H9 (cell line): ENCODE measurements around the gene EDC3. TPM values are rescaled to one million over a fixed set of nuclear protein-coding genes. Genes with fewer than 3 reads are reported as not detected.

ENCODE experiments used
- DNase-seq: peaks from one replicate; pipeline ENCODE4 v3.0.0-alpha.2; 2017
- H2AFZ ChIP-seq: one replicate; pipeline ENCODE4 v1.6.1; 2013; ENCODE audit warnings: mild to moderate bottlenecking, low read length, control low read depth, moderate library complexity
- H2AK5ac ChIP-seq: 2 replicates; pipeline ENCODE4 v1.6.1; 2013; ENCODE audit warnings: low read length, control low read depth, mixed read lengths; ENCODE audit not compliant: insufficient read length
- H2BK120ac ChIP-seq: one replicate; pipeline ENCODE4 v1.6.1; 2013; ENCODE audit warnings: low read depth, mild to moderate bottlenecking, low read length, control low read depth, inconsistent platforms; ENCODE audit not compliant: poor library complexity, severe bottlenecking
- H2BK12ac ChIP-seq: 2 replicates; pipeline ENCODE4 v1.6.1; 2013; ENCODE audit warnings: low read length, control low read depth, mixed read lengths, low read depth; ENCODE audit not compliant: insufficient read length
- H2BK15ac ChIP-seq: 2 replicates; pipeline ENCODE4 v1.6.1; 2013; ENCODE audit warnings: low read depth, low read length, control low read depth
- H2BK20ac ChIP-seq: one replicate; pipeline ENCODE4 v1.6.1; 2013; ENCODE audit warnings: low read depth, mild to moderate bottlenecking, low read length, control low read depth, inconsistent platforms; ENCODE audit not compliant: poor library complexity, severe bottlenecking
- H2BK5ac ChIP-seq: 2 replicates; pipeline ENCODE4 v1.6.1; 2013; ENCODE audit warnings: low read length, control low read depth, mixed read lengths; ENCODE audit not compliant: insufficient read length
- H3K14ac ChIP-seq: 2 replicates; pipeline ENCODE4 v1.6.1; 2013; ENCODE audit warnings: low read length, control low read depth; ENCODE audit not compliant: insufficient read depth
- H3K18ac ChIP-seq: 2 replicates; pipeline ENCODE4 v1.6.1; 2013; ENCODE audit warnings: low read depth, mild to moderate bottlenecking, mixed read lengths, low read length, control low read depth; ENCODE audit not compliant: insufficient read length
- H3K23ac ChIP-seq: 2 replicates; pipeline ENCODE4 v1.6.1; 2013; ENCODE audit warnings: low read length, control low read depth, mixed read lengths, low read depth; ENCODE audit not compliant: insufficient read length
- H3K23me2 ChIP-seq: 2 replicates; pipeline ENCODE4 v1.6.1; 2013; ENCODE audit warnings: low read depth, mild to moderate bottlenecking, mixed read lengths, low read length, control low read depth; ENCODE audit not compliant: insufficient read length, poor library complexity, severe bottlenecking
- H3K27ac ChIP-seq: 2 replicates; pipeline ENCODE4 v1.5.1; 2013; ENCODE audit warnings: low read length, control low read depth, mixed read lengths, low read depth; ENCODE audit not compliant: insufficient read length
- H3K27me3 ChIP-seq: 2 replicates; pipeline ENCODE4 v1.6.1; 2013; ENCODE audit warnings: low read length, control low read depth, inconsistent platforms; ENCODE audit not compliant: insufficient read depth
- H3K4ac ChIP-seq: 2 replicates; pipeline ENCODE4 v1.6.1; 2013; ENCODE audit warnings: low read depth, mild to moderate bottlenecking, control low read depth, inconsistent platforms, low read length, moderate library complexity
- H3K4me1 ChIP-seq: 2 replicates; pipeline ENCODE4 v1.6.1; 2013; ENCODE audit warnings: low read length, control low read depth, inconsistent platforms; ENCODE audit not compliant: insufficient read depth
- H3K4me2 ChIP-seq: 2 replicates; pipeline ENCODE4 v1.6.1; 2013; ENCODE audit warnings: low read length, control low read depth, mixed read lengths; ENCODE audit not compliant: insufficient read length, insufficient read depth
- H3K56ac ChIP-seq: 2 replicates; pipeline ENCODE4 v1.6.1; 2013; ENCODE audit warnings: low read depth, mild to moderate bottlenecking, mixed read lengths, low read length, control low read depth; ENCODE audit not compliant: insufficient read length
- H3K79me1 ChIP-seq: 2 replicates; pipeline ENCODE4 v1.6.1; 2013; ENCODE audit warnings: low read depth, mild to moderate bottlenecking, moderate library complexity, low read length, control low read depth, inconsistent platforms; ENCODE audit not compliant: insufficient read depth, poor library complexity, severe bottlenecking
- H3K79me2 ChIP-seq: 2 replicates; pipeline ENCODE4 v1.6.1; 2013; ENCODE audit warnings: low read length, control low read depth, inconsistent platforms; ENCODE audit not compliant: insufficient read depth
- H3K9ac ChIP-seq: 2 replicates; pipeline ENCODE4 v1.6.1; 2013; ENCODE audit warnings: low read length, control low read depth, mixed read lengths; ENCODE audit not compliant: insufficient read length; ENCODE audit errors: extremely low read depth
- H3K9me3 ChIP-seq: one replicate; pipeline ENCODE4 v1.6.1; 2013; ENCODE audit warnings: low read depth, low read length, inconsistent platforms; ENCODE audit not compliant: control insufficient read depth
- H3T11ph ChIP-seq: one replicate; pipeline ENCODE4 v1.6.1; 2013; ENCODE audit warnings: mild to moderate bottlenecking, low read length, control low read depth, inconsistent platforms
- H4K20me1 ChIP-seq: one replicate; pipeline ENCODE4 v1.6.1; 2013; ENCODE audit not compliant: control insufficient read depth, insufficient read length, insufficient read depth
- H4K5ac ChIP-seq: 2 replicates; pipeline ENCODE4 v1.6.1; 2013; ENCODE audit warnings: low read depth, mild to moderate bottlenecking, mixed read lengths, low read length, control low read depth; ENCODE audit not compliant: insufficient read length
- H4K8ac ChIP-seq: replicated peaks from 2 replicates; pipeline ENCODE4 v1.6.1; 2013; ENCODE audit warnings: low read length, control low read depth, mixed read lengths, low read depth; ENCODE audit not compliant: insufficient read length
- H4K91ac ChIP-seq: 2 replicates; pipeline ENCODE4 v1.6.1; 2013; ENCODE audit warnings: low read depth, mild to moderate bottlenecking, moderate library complexity, mixed read lengths, low read length, control low read depth; ENCODE audit not compliant: insufficient read length
- H3K27ac Mint-ChIP-seq, 3 experiments: 2 replicates in 2 of 3; 3 replicates in 1 of 3; pipeline ENCODE4 v1.8.0; 2020 to 2021; ENCODE audit warnings: mixed read lengths in 3 of 3, mild to moderate bottlenecking in 1 of 3, moderate library complexity in 1 of 3
- H3K27me3 Mint-ChIP-seq: 2 replicates; pipeline ENCODE4 v1.8.0; 2021; ENCODE audit warnings: low read depth, mild to moderate bottlenecking, moderate library complexity, mixed read lengths
- H3K36me3 Mint-ChIP-seq, 3 experiments: 2 replicates in 2 of 3; 3 replicates in 1 of 3; pipeline ENCODE4 v1.8.0; 2020 to 2021; ENCODE audit warnings: low read depth in 3 of 3, mixed read lengths in 3 of 3; ENCODE audit not compliant: insufficient read depth in 1 of 3
- H3K4me1 Mint-ChIP-seq, 2 experiments: 2 replicates each; pipeline ENCODE4 v1.8.0; 2020; ENCODE audit warnings: mixed read lengths in 2 of 2
- H3K4me3 Mint-ChIP-seq, 2 experiments: 2 replicates in 1 of 2; 3 replicates in 1 of 2; pipeline ENCODE4 v1.8.0; 2020 to 2021; ENCODE audit warnings: mild to moderate bottlenecking in 2 of 2, mixed read lengths in 2 of 2, moderate library complexity in 1 of 2
- H3K9me3 Mint-ChIP-seq, 2 experiments: 2 replicates in 1 of 2; 3 replicates in 1 of 2; pipeline ENCODE4 v1.8.0; 2020; ENCODE audit warnings: mild to moderate bottlenecking in 2 of 2, mixed read lengths in 2 of 2, moderate library complexity in 1 of 2
- WGBS: extraction: QIAGEN DNeasy Blood & Tissue Kit; methylation state at CpG from one replicate; pipeline ENCODE4 v1.1.7; 2013; ENCODE audit warnings: missing lambda C conversion rate, low lambda C conversion rate, mixed read lengths; ENCODE audit not compliant: insufficient read length; ENCODE audit errors: extremely low coverage; 5-methylcytosine and 5-hydroxymethylcytosine counted together
- total RNA-seq: library from RNA; stranded (reverse); gene quantifications from 2 replicates; pipeline ENCODE4 v1.2.1, GENCODE V29; 2021
- TF ChIP-seq, protein P1 (sequence below): fragments of 200-600 bp; sonication (generic); conservative IDR thresholded peaks from 3 replicates; pipeline ENCODE4 v1.8.0; 2021; ENCODE audit warnings: antibody characterized with exemption, mild to moderate bottlenecking

The EDC3 gene
- total RNA-seq, 1 experiment from 2014 or later = 60.5 TPM

GRCh38 chr15:74631087-74631385 is 64.8 kb downstream of the EDC3 start:
- H3K36me3 Mint-ChIP-seq = peaks cover 23 to 66% (median 55%) of the 10 kb centered on the region in 3 experiments; a peak in 6 of 7 replicates
- H3K4ac ChIP-seq = no peak overlapping the region
- H3K4me3 Mint-ChIP-seq = no peak overlapping the region
- H3K23me2 ChIP-seq = no peaks in the 10 kb centered on the region
- H4K91ac ChIP-seq = no peak overlapping the region
- no peaks in the 10 kb centered on the region for H3K4me1 ChIP-seq
- no peak overlapping the region for H2BK12ac ChIP-seq
- no peak overlapping the region for H3K27ac ChIP-seq
- no peaks in the 10 kb centered on the region for H3K79me2 ChIP-seq
- TF ChIP-seq, protein P1, sequence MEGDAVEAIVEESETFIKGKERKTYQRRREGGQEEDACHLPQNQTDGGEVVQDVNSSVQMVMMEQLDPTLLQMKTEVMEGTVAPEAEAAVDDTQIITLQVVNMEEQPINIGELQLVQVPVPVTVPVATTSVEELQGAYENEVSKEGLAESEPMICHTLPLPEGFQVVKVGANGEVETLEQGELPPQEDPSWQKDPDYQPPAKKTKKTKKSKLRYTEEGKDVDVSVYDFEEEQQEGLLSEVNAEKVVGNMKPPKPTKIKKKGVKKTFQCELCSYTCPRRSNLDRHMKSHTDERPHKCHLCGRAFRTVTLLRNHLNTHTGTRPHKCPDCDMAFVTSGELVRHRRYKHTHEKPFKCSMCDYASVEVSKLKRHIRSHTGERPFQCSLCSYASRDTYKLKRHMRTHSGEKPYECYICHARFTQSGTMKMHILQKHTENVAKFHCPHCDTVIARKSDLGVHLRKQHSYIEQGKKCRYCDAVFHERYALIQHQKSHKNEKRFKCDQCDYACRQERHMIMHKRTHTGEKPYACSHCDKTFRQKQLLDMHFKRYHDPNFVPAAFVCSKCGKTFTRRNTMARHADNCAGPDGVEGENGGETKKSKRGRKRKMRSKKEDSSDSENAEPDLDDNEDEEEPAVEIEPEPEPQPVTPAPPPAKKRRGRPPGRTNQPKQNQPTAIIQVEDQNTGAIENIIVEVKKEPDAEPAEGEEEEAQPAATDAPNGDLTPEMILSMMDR = no peak
- H3K56ac ChIP-seq = no peak overlapping the region
- H2BK20ac ChIP-seq = no peak overlapping the region
- no peak overlapping the region for H4K5ac ChIP-seq
- no peaks in the 10 kb centered on the region; the same call in 1 of the 2 replicates for H3K27me3 Mint-ChIP-seq
- no peaks in the 10 kb centered on the region for H3K9me3 ChIP-seq
- no peak overlapping the region for H3T11ph ChIP-seq
- H3K4me2 ChIP-seq = no peak overlapping the region
- no peaks in the 10 kb centered on the region for H3K9me3 Mint-ChIP-seq
- H3K27ac Mint-ChIP-seq = no peak overlapping the region
- no peak overlapping the region for H4K8ac ChIP-seq
- H2BK15ac ChIP-seq = no peak overlapping the region
- no peak overlapping the region for H2AFZ ChIP-seq
- no peak overlapping the region for H2BK120ac ChIP-seq
- H3K23ac ChIP-seq = no peak overlapping the region
- H2BK5ac ChIP-seq = no peak overlapping the region
- no peaks in the 10 kb centered on the region for H4K20me1 ChIP-seq
- H3K18ac ChIP-seq = no peak overlapping the region
- H3K27me3 ChIP-seq = no peaks in the 10 kb centered on the region
- no CpG with 5 or more reads among the region's 3 CpGs for WGBS
- DNase-seq = no peak
- H3K9ac ChIP-seq = no peak overlapping the region
- H3K79me1 ChIP-seq = no peaks in the 10 kb centered on the region
- no peaks in the 10 kb centered on the region for H3K4me1 Mint-ChIP-seq
- H3K14ac ChIP-seq = no peak overlapping the region
- H2AK5ac ChIP-seq = no peak overlapping the region
